ENCODE measurements around the gene HMGXB3.
A peak's percentile ranks its signal among the peaks of the same experiment; 100 is the strongest.
"Not testable (repeated sequence)": the region's sequence is repeated elsewhere in the genome, so short reads cannot be mapped to it uniquely, and the experiment has no call there.

The HMGXB3 gene

GRCh38 chr5:150022681-150023080 lies 22.1 kb downstream of the HMGXB3 start:
- Histone ChIP-seq H3K4me1 (peaks cover 29 to 54% (median 44%) of the 10 kb centered on the region in 10 experiments), H3K27ac (peak overlapping the region in 8 of 11 experiments; percentile 2 to 69 (median 52); a peak in 14 of 22 replicates), H3K4me2 (peak overlapping the region in 10 of 11 experiments; percentile 0 to 79 (median 53); a peak in 16 of 22 replicates), H3K9me3 (replicated peaks in 1 of 11) (no peaks in the 10 kb centered on the region), H4K20me1 (peaks cover 0 to 73% (median 12%) of the 10 kb centered on the region in 11 experiments; a peak in 14 of 22 replicates), H3K4me3 (no peak overlapping the region), H3K36me3 (peaks cover 95 to 100% (median 100%) of the 10 kb centered on the region in 11 experiments), H3K9ac (peak overlapping the region in 5 of 11 experiments; percentile 11 to 47 (median 40); a peak in 8 of 22 replicates), H3K27me3 (no peaks in the 10 kb centered on the region)
- TF ChIP-seq Cebpa-rat (IDR thresholded peaks at IDR 0.05): no peak

DNA sequence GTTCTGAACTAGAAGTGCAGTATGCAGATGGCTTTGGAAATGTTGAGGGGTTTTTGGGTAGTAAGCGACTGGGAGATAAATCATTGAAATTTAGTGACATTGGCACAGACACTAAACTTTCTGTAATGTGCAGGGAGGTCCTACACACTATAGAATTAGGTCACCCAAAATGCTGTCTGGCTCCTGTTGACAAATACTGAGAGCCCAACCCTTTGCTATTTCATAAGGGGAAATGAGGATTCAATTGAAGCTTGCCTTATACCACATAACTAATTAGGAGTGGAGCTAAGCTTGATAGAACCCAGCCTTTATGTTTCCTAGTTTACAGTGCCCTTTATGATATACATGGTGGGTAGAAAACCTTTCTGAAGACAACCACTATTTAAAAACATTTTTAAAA lies 22.6 kb downstream of the HMGXB3 start:
- Histone ChIP-seq H3K36me3 (peaks cover 95 to 100% (median 100%) of the 10 kb centered on the region in 11 experiments), H3K9me3 (replicated peaks in 1 of 11) (no peaks in the 10 kb centered on the region), H3K27ac (peak overlapping the region in 6 of 11 experiments; percentile 22 to 69 (median 58); a peak in 8 of 22 replicates), H3K4me3 (no peak overlapping the region), H3K27me3 (no peaks in the 10 kb centered on the region), H3K9ac (peak overlapping the region in 3 of 11 experiments; percentile 38 to 47 (median 40); a peak in 2 of 22 replicates), H3K4me2 (peak overlapping the region in 9 of 11 experiments; percentile 0 to 79 (median 57); a peak in 11 of 22 replicates), H3K4me1 (peaks cover 29 to 54% (median 44%) of the 10 kb centered on the region in 10 experiments), H4K20me1 (peaks cover 0 to 68% (median 12%) of the 10 kb centered on the region in 11 experiments; a peak in 14 of 22 replicates)
- no peak for TF ChIP-seq Cebpa-rat (IDR thresholded peaks at IDR 0.05)

DNA sequence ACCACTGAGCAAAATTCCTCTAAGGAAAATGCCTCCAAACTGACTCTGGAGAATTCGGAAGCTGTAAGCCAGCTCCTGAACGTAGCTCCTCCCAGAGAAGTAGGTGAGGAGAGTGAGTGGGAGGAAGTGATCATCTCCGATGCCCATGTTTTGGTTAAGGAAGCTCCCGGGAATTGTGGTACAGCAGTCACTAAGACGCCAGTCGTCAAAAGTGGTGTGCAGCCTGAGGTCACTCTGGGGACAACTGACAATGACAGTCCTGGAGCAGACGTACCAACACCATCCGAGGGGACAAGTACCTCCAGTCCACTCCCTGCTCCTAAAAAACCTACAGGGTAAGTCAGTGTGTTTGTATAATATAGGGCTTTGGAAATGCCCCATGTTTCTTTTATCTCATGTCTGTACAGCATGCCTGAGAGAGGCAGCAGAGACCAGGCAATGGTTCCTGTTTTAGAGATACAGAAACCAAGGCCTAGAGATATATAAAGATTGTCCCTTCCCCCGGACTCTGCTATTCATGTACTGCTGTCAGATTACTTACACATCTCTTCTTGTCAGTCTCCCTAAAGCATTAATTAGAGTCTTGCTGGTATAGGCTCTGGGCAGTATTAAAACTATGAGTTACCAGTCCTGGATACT lies 23.9 kb downstream of the HMGXB3 start:
- peak overlapping the region in 9 of 11 experiments; percentile 6 to 62 (median 26); a peak in 11 of 22 replicates for H3K27ac ChIP-seq
- peaks cover 93 to 100% (median 98%) of the 10 kb centered on the region in 11 experiments for H3K36me3 ChIP-seq
- H3K9ac ChIP-seq: peak overlapping the region in 10 of 11 experiments; percentile 15 to 55 (median 38); a peak in 16 of 22 replicates
- H3K4me1 ChIP-seq: peaks cover 29 to 54% (median 44%) of the 10 kb centered on the region in 10 experiments
- H4K20me1 ChIP-seq: peaks cover 0 to 65% (median 12%) of the 10 kb centered on the region in 11 experiments; a peak in 13 of 22 replicates
- no peak overlapping the region for H3K4me3 ChIP-seq
- no peaks in the 10 kb centered on the region for H3K27me3 ChIP-seq
- H3K9me3 ChIP-seq (replicated peaks in 1 of 11): no peaks in the 10 kb centered on the region
- TF ChIP-seq Cebpa-rat (IDR thresholded peaks at IDR 0.05): no peak
- peak overlapping the region; percentile 30 to 79 (median 57) for H3K4me2 ChIP-seq

DNA sequence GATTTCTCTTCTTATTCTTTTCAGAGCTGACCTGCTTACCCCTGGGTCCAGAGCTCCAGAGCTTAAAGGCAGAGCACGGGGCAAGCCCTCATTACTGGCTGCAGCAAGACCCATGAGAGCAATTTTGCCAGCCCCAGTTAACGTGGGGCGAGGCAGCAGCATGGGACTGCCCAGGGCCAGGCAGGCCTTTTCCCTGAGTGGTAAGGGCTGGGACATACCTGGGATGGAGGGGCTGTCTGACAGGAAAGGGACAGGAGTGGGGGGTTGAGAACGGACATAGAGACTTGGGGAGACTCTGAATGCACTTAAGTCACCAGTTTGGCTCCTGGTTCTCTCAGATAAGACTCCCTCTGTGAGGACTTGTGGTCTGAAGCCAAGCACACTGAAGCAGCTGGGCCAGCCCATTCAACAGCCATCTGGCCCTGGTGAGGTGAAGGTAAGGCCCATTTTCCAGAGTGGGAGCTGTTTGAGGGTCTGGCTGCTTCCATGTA lies 26.2 kb downstream of the HMGXB3 start:
- H3K36me3 ChIP-seq: peaks cover 93 to 100% (median 98%) of the 10 kb centered on the region in 11 experiments
- no peak overlapping the region for H3K4me2 ChIP-seq
- H3K9ac ChIP-seq: peak overlapping the region in 3 of 11 experiments; percentile 2 to 45 (median 7); a peak in 2 of 22 replicates

DNA sequence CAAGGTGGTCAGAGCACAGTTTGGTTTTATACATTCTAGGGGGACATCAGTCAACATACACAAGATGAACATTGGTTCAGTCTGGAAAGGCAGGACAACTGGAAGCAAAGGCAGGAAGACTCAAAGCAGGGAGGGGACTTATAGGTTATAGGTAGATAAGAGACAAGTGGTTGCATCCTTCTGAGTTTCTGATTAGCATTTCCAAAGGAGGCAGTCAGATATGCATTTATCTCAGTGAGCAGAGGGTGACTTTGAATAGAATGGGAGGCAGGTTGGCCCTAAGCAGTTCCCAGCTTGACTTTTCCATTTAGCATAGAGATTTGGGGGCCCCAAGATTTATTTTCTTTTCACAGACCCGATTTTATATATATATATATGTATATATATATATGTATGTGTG lies 27.5 kb downstream of the HMGXB3 start:
- not testable (repeated sequence) for H3K9ac ChIP-seq; H3K27ac ChIP-seq; H3K9me3 ChIP-seq (replicated peaks in 1 of 11); H3K4me2 ChIP-seq; H3K27me3 ChIP-seq; H3K4me3 ChIP-seq
- H3K4me1 ChIP-seq: peaks cover 14 to 28% (median 20%) of the 10 kb centered on the region in 10 experiments
- H4K20me1 ChIP-seq: peaks cover 0 to 36% (median 7%) of the 10 kb centered on the region in 11 experiments; a peak in 10 of 22 replicates
- H3K36me3 ChIP-seq: peaks cover 97 to 100% (median 98%) of the 10 kb centered on the region in 11 experiments

More for the DNA sequence above, 26.2 kb downstream of the HMGXB3 start:
- TF ChIP-seq Cebpa-rat (IDR thresholded peaks at IDR 0.05): no peak
- Histone ChIP-seq H4K20me1 (peaks cover 0 to 46% (median 9%) of the 10 kb centered on the region in 11 experiments; a peak in 12 of 22 replicates), H3K9me3 (replicated peaks in 1 of 11) (no peaks in the 10 kb centered on the region), H3K4me3 (no peak overlapping the region), H3K27ac (no peak overlapping the region), H3K27me3 (no peaks in the 10 kb centered on the region), H3K4me1 (peaks cover 27 to 35% (median 34%) of the 10 kb centered on the region in 10 experiments)

GRCh38 chr5:150033334-150033733 lies 32.8 kb downstream of the HMGXB3 start:
- H4K20me1 ChIP-seq: peaks cover 0 to 49% (median 9%) of the 10 kb centered on the region in 11 experiments; a peak in 12 of 22 replicates
- no peak for TF ChIP-seq Cebpa-rat (IDR thresholded peaks at IDR 0.05)
- peaks cover 18 to 29% (median 21%) of the 10 kb centered on the region in 10 experiments for H3K4me1 ChIP-seq
- H3K27me3 ChIP-seq: no peaks in the 10 kb centered on the region
- peaks cover 99 to 100% (median 99%) of the 10 kb centered on the region in 11 experiments for H3K36me3 ChIP-seq
- H3K9ac ChIP-seq: no peak overlapping the region
- no peak overlapping the region for H3K27ac ChIP-seq
- 0 out of 22 replicates have a peak overlapping the region, but pooled peaks of 1 of the 11 experiments have one; percentile 16 for H3K4me2 ChIP-seq
- H3K9me3 ChIP-seq (replicated peaks in 1 of 11): no peaks in the 10 kb centered on the region
- H3K4me3 ChIP-seq: no peak overlapping the region

- peaks cover 18 to 30% (median 27%) of the 10 kb centered on the region in 10 experiments for H3K4me1 ChIP-seq
- H3K4me2 ChIP-seq: peak overlapping the region; percentile 4 to 51 (median 34); a peak in 16 of 22 replicates
- no peaks in the 10 kb centered on the region for H3K9me3 ChIP-seq (replicated peaks in 1 of 11)
- TF ChIP-seq Cebpa-rat (IDR thresholded peaks at IDR 0.05): no peak
- no peaks in the 10 kb centered on the region for H3K27me3 ChIP-seq
- H3K27ac ChIP-seq: no peak overlapping the region
- no peak overlapping the region for H3K4me3 ChIP-seq
- H4K20me1 ChIP-seq: peaks cover 0 to 46% (median 9%) of the 10 kb centered on the region in 11 experiments; a peak in 12 of 22 replicates
- peaks cover 97 to 100% (median 99%) of the 10 kb centered on the region in 11 experiments for H3K36me3 ChIP-seq
- H3K9ac ChIP-seq: no peak overlapping the region
Observed at GRCh38 chr5:150034662-150035061, 34.1 kb downstream of the HMGXB3 start.

DNA sequence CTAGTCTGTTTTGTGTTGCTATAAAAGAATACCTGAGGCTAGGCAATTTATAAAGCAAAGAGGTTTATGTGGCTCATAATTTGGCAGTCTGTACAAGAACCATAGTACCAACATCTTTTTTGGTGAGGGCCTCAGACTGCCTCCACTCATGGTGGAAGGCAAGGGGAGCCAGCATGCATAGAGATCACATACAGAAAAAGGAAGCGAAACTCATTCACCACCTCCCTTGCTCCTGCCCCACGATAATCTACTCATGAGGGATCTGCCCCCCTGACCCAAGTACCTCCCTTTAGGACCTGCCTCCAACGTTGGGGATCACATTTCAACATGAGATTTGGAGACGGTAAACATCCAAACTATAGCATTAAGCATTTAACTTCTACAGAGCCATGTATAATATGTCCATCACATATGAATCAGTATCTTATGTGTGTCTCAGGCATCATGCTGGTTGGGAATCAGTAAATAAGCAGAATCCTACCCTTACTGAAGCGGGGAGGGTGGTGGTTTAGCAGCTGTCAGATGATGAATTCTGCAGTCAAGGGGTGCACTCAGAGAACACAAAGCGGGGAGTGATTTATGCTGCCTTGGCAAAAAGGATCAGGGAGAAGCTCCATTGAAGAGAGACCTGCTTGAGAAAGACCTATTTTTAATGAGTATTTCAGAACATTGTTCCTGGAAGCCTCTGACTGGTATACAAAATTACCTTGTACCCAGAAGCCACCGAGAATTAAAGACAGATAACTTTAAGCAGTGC lies 34.8 kb downstream of the HMGXB3 start:
- no peak overlapping the region for H3K4me3 ChIP-seq
- no peaks in the 10 kb centered on the region for H3K9me3 ChIP-seq (replicated peaks in 1 of 11)
- TF ChIP-seq Cebpa-rat (IDR thresholded peaks at IDR 0.05): no peak
- H3K4me1 ChIP-seq: peaks cover 18 to 30% (median 27%) of the 10 kb centered on the region in 10 experiments
- H3K36me3 ChIP-seq: peaks cover 97 to 100% (median 99%) of the 10 kb centered on the region in 11 experiments
- H3K27ac ChIP-seq: no peak overlapping the region
- H3K9ac ChIP-seq: no peak overlapping the region
- H4K20me1 ChIP-seq: peaks cover 0 to 50% (median 9%) of the 10 kb centered on the region in 11 experiments; a peak in 12 of 22 replicates
- H3K27me3 ChIP-seq: no peaks in the 10 kb centered on the region
- peak overlapping the region; percentile 4 to 51 (median 34); a peak in 16 of 22 replicates for H3K4me2 ChIP-seq

Data from BLaER1 treated with 17β-estradiol and CSF1 and Interleukin-3, amounts not matched to agents 10 nM and 100 nM (cell line).